ENCODE measurements around the gene PNMA1.

The PNMA1 gene

DNA sequence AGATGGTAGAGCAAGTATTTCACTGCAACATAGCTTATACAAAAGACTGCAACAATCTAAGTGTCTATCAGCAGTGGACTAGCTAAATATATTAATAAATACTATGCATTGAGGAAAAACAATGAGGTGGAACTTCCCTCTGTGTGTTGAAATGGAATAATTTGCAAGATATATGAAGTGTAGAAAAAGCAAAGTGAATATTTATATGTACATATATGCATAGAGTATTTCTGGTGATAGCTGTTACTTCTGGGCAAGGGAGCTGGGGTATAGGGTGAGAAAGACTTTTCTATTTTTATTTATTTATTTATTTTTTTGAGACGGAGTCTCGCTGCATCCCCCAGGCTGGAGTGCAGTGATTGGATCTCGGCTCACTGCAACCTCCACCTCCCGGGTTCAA, 35.5 kb downstream of the PNMA1 start:
- Histone ChIP-seq H3K27me3 (ENCODE audit: insufficient read depth, low read length) (no peaks in the 10 kb centered on the region), H3K9ac (ENCODE audit: low read depth, low read length) (no peak overlapping the region), H3K36me3 (ENCODE audit: insufficient read depth, low read length) (no peaks in the 10 kb centered on the region), H3K4me3 (ENCODE audit: low read length) (no peak overlapping the region), H3K27ac (ENCODE audit: low read depth, low read length) (no peak overlapping the region), H3K4me1 (ENCODE audit: insufficient read depth, low read length) (no peaks in the 10 kb centered on the region), H3K9me3 (ENCODE audit: insufficient read depth, low read depth, low read length) (no peaks in the 10 kb centered on the region)
- 97% methylated on average over 4 of the region's 4 CpGs for WGBS

DNA sequence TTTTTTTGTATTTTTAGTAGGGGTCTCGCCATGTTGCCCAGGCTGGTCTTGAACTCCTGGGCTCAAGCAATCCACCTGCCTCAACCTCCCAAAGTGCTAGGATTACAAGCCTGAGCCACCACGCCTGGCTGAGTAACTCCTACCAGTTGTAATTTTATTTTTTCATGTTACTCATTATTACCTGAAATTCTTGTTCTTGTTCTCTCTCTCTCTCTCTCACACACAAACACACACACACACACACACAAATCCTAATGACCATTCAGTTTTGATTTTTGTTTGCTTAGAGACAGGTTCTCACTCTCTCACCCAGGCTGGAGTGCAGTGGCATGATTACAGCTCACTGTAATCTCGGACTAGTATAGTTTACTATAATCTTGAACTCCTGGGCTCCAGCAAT, 39.2 kb downstream of the PNMA1 start:
- no peaks in the 10 kb centered on the region for H3K27me3 ChIP-seq (ENCODE audit: insufficient read depth, low read length)
- H3K4me3 ChIP-seq (ENCODE audit: low read length): no peak overlapping the region
- no peak overlapping the region for H3K9ac ChIP-seq (ENCODE audit: low read depth, low read length)
- 90% methylated on average over 3 of the region's 3 CpGs for WGBS
- no peaks in the 10 kb centered on the region for H3K4me1 ChIP-seq (ENCODE audit: insufficient read depth, low read length)
- no peak overlapping the region for H3K27ac ChIP-seq (ENCODE audit: low read depth, low read length)
- no peaks in the 10 kb centered on the region for H3K9me3 ChIP-seq (ENCODE audit: insufficient read depth, low read depth, low read length)
- H3K36me3 ChIP-seq (ENCODE audit: insufficient read depth, low read length): peaks cover 11% of the 10 kb centered on the region

DNA sequence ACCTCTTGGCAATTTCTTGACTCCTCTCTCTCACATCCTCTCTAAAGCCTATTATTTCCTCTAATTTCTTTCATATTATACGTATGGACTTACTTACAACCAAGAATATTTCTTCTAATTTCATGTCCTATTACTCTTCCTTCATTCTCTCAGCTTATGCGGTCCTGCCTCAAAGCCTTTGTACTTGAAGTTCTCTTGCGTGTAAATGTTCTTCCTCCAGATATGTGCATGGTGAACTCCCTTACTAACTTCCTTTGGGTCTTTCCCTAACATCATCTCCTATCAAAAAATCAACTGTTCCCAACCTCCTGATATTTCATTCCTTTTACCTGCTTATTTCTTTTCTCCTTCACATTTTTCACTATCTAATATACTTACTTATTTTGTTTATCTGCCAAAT, 46.3 kb downstream of the PNMA1 start:
- Histone ChIP-seq H3K27ac (ENCODE audit: low read depth, low read length) (no peak overlapping the region), H3K4me1 (ENCODE audit: insufficient read depth, low read length) (0 out of 2 replicates have a peak, but pooled peaks cover 8% of the 10 kb centered on the region), H3K4me3 (ENCODE audit: low read length) (no peak overlapping the region), H3K27me3 (ENCODE audit: insufficient read depth, low read length) (no peaks in the 10 kb centered on the region), H3K36me3 (ENCODE audit: insufficient read depth, low read length) (peaks cover 8% of the 10 kb centered on the region), H3K9me3 (ENCODE audit: insufficient read depth, low read depth, low read length) (no peaks in the 10 kb centered on the region), H3K9ac (ENCODE audit: low read depth, low read length) (no peak overlapping the region)
- 93% methylated on average over 3 of the region's 3 CpGs for WGBS

DNA sequence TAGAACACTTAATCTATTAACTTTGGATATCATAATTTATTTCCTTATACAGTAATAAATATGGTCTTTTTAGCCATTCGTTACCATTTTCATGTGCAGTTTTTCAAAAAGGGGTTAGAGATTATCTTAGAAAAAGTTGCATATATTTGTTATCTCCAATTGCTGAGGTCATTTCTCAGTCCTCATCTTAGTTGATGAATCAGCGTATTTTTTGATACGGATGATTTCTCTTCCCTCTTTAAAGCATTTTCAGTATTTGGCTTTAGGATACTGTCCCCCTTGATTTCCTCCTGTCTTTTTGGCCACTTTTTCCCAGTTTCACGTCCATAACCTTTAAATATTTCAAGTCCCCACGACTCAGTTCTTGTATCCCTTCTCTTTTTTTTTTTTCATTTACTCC, 47.6 kb downstream of the PNMA1 start:
- Histone ChIP-seq H3K27ac (ENCODE audit: low read depth, low read length) (no peak overlapping the region), H3K27me3 (ENCODE audit: insufficient read depth, low read length) (no peaks in the 10 kb centered on the region), H3K9ac (ENCODE audit: low read depth, low read length) (no peak overlapping the region), H3K9me3 (ENCODE audit: insufficient read depth, low read depth, low read length) (no peaks in the 10 kb centered on the region), H3K4me3 (ENCODE audit: low read length) (no peak overlapping the region), H3K4me1 (ENCODE audit: insufficient read depth, low read length) (0 out of 2 replicates have a peak, but pooled peaks cover 10% of the 10 kb centered on the region), H3K36me3 (ENCODE audit: insufficient read depth, low read length) (peaks cover 9% of the 10 kb centered on the region)
- 92% methylated on average over 4 of the region's 5 CpGs for WGBS

- no peaks in the 10 kb centered on the region for H3K27me3 ChIP-seq (ENCODE audit: insufficient read depth, low read length)
- H3K27ac ChIP-seq (ENCODE audit: low read depth, low read length): no peak overlapping the region
- H3K36me3 ChIP-seq (ENCODE audit: insufficient read depth, low read length): peaks cover 7% of the 10 kb centered on the region
- 91% methylated on average over 1 of the region's 2 CpGs for WGBS
- 0 out of 2 replicates have a peak, but pooled peaks cover 10% of the 10 kb centered on the region for H3K4me1 ChIP-seq (ENCODE audit: insufficient read depth, low read length)
- no peaks in the 10 kb centered on the region for H3K9me3 ChIP-seq (ENCODE audit: insufficient read depth, low read depth, low read length)
- H3K4me3 ChIP-seq (ENCODE audit: low read length): no peak overlapping the region
- no peak overlapping the region for H3K9ac ChIP-seq (ENCODE audit: low read depth, low read length)
Observed at GRCh38 chr14:73665130-73665529, 49.1 kb downstream of the PNMA1 start.

DNA sequence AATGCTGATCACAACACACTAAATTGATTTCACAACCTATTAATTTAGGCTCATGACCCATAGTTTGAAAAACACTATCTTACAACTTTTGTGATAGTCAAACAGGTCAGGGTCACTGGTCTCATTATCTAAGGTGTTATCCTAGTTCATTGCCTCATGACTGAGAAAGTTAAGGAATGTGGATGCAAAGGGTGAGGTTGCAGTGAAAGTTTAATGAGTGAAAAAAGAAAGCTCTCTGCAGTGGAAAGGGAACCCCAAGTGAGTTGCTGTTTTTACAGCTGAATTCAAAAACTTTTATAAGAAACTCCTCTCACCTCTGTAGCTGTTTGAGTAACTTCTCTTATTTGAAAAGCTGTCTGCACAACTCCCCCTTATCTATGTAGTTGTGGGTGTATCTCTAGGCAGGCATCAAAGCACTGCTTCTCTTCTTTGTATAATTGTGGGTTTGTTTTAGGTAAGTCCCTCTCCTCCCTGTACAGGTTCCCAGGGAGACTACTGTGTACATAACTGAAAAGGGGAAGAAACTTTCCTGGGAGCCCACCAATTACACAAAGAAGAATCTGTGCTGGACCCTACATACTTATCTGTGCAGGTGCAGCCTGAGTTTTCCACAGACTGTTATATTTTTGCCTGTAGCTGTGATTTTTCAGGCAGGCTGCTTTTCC, 50.5 kb downstream of the PNMA1 start:
- H3K36me3 ChIP-seq (ENCODE audit: insufficient read depth, low read length): peaks cover 7% of the 10 kb centered on the region
- H3K27me3 ChIP-seq (ENCODE audit: insufficient read depth, low read length): no peaks in the 10 kb centered on the region
- 0 out of 2 replicates have a peak, but pooled peaks cover 10% of the 10 kb centered on the region for H3K4me1 ChIP-seq (ENCODE audit: insufficient read depth, low read length)
- no peak overlapping the region for H3K4me3 ChIP-seq (ENCODE audit: low read length)
- no peaks in the 10 kb centered on the region for H3K9me3 ChIP-seq (ENCODE audit: insufficient read depth, low read depth, low read length)
- no peak overlapping the region; the same call in 1 of the 2 replicates for H3K9ac ChIP-seq (ENCODE audit: low read depth, low read length)
- H3K27ac ChIP-seq (ENCODE audit: low read depth, low read length): peak overlapping the region; percentile 25; the same call in 1 of the 2 replicates

GRCh38 chr14:73662487-73662943, 51.7 kb downstream of the PNMA1 start:
- H3K9ac ChIP-seq (ENCODE audit: low read depth, low read length): no peak overlapping the region; the same call in 1 of the 2 replicates
- WGBS: 100% methylated on average over 1 of the region's 1 CpG
- H3K27ac ChIP-seq (ENCODE audit: low read depth, low read length): no peak overlapping the region

DNA sequence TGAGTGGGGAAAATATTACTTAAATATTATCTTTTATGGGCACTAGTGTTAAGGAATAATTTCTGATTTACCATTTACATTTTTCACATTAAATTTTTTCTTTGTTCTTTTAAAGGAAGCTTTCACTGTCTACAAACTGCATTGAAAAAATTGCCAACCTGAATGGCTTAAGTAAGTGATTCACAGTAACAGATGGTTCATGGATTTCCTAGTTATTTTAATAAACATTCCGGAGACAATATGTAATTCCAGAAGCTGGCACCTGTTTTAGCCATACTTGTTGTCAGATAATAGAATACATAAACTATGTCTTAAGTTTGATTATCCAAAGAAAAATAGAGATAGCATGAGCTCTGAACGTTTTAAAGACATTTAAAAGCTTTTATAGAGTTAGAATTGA, 52.3 kb downstream of the PNMA1 start:
- Histone ChIP-seq H3K9me3 (ENCODE audit: insufficient read depth, low read depth, low read length) (no peaks in the 10 kb centered on the region), H3K36me3 (ENCODE audit: insufficient read depth, low read length) (peaks cover 7% of the 10 kb centered on the region), H3K9ac (ENCODE audit: low read depth, low read length) (no peak overlapping the region), H3K4me3 (ENCODE audit: low read length) (no peak overlapping the region), H3K27ac (ENCODE audit: low read depth, low read length) (no peak overlapping the region), H3K4me1 (ENCODE audit: insufficient read depth, low read length) (0 out of 2 replicates have a peak, but pooled peaks cover 10% of the 10 kb centered on the region), H3K27me3 (ENCODE audit: insufficient read depth, low read length) (no peaks in the 10 kb centered on the region)
- 93% methylated on average over 2 of the region's 2 CpGs for WGBS

More at GRCh38 chr14:73662487-73662943, 51.7 kb downstream of the PNMA1 start:
- Histone ChIP-seq H3K4me1 (ENCODE audit: insufficient read depth, low read length) (0 out of 2 replicates have a peak, but pooled peaks cover 10% of the 10 kb centered on the region), H3K4me3 (ENCODE audit: low read length) (no peak overlapping the region), H3K9me3 (ENCODE audit: insufficient read depth, low read depth, low read length) (no peaks in the 10 kb centered on the region), H3K36me3 (ENCODE audit: insufficient read depth, low read length) (peaks cover 7% of the 10 kb centered on the region), H3K27me3 (ENCODE audit: insufficient read depth, low read length) (no peaks in the 10 kb centered on the region)

Measured in HUES64 (cell line).